ENCODE data around the gene PRKCB.

GRCh38 chr16:24062270-24062817 is 226.6 kb downstream of the PRKCB start:
- TF ChIP-seq CTCF (IDR thresholded peaks at IDR 0.05 in 2 of 3, conservative IDR thresholded peaks at IDR 0.05 in 1 of 3; ENCODE audit: borderline replicate concordance in 1 of 3, insufficient read depth in 1 of 3, low read depth in 2 of 3, low read length in 2 of 3) (no peak), POLR2AphosphoS5 (IDR thresholded peaks at IDR 0.05; ENCODE audit: low read depth, low read length) (no peak), RAD21 (IDR thresholded peaks at IDR 0.05; ENCODE audit: low read depth) (no peak), POLR2A (IDR thresholded peaks at IDR 0.05; ENCODE audit: borderline replicate concordance, extremely low read depth, insufficient read depth, insufficient read length) (no peak), CEBPB (IDR thresholded peaks at IDR 0.05; ENCODE audit: low read depth) (no peak), REST (IDR thresholded peaks at IDR 0.05; ENCODE audit: low read depth) (no peak), ELF1 (IDR thresholded peaks at IDR 0.05; ENCODE audit: borderline replicate concordance, low read depth) (no peak), EZH2 (IDR thresholded peaks at IDR 0.05) (no peak), EGR1 (IDR thresholded peaks at IDR 0.05; ENCODE audit: low read depth) (no peak)

Data from HCT116 (cell line).